Measurements from ENCODE around the gene CRACDL.

CRACDL gene

DNA sequence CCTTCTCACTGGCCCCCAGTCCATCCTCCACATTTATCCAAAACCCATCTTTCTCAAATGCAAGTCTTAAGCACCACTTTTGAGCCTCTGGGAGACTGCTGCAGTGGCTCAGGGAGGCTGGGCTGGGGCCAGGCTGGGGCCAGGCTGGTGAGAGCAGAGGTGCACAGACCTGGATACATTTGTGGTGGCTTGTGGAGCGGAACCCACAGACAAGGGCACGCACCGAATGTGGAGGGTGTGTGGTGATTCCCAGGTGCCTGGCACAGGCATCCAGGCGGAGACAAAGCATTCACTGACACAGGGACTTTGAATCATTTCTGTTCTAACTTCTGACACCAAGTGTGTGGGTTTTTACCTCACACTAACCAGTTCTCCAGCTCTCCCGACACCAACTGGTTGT, 162.9 kb downstream of the CRACDL start:
- TF ChIP-seq, protein P1, sequence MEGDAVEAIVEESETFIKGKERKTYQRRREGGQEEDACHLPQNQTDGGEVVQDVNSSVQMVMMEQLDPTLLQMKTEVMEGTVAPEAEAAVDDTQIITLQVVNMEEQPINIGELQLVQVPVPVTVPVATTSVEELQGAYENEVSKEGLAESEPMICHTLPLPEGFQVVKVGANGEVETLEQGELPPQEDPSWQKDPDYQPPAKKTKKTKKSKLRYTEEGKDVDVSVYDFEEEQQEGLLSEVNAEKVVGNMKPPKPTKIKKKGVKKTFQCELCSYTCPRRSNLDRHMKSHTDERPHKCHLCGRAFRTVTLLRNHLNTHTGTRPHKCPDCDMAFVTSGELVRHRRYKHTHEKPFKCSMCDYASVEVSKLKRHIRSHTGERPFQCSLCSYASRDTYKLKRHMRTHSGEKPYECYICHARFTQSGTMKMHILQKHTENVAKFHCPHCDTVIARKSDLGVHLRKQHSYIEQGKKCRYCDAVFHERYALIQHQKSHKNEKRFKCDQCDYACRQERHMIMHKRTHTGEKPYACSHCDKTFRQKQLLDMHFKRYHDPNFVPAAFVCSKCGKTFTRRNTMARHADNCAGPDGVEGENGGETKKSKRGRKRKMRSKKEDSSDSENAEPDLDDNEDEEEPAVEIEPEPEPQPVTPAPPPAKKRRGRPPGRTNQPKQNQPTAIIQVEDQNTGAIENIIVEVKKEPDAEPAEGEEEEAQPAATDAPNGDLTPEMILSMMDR (IDR thresholded peaks at IDR 0.05; ENCODE audit: low read depth, low read length) = no peak
- H3K4me3 ChIP-seq (ENCODE audit: low read depth, low read length) = no peak overlapping the region

DNA sequence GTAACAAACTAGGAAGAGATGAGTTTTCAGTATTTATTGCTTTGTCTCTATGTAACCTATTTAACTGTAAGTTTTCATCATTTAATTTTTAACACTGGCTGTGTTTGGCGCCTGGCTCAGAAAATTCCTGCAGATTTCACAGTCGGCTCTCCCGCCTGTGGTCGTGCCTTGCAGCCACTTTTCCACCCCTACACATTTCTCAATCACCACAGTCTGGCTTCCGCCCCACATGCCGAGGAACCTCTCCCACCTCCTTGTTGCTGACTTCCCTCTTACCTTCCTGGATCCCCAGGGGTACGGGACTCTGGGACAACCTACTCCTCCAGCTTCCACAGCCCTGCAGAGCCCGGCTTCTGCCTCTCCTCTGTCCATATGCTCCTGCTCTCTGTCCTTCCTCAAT, 163.5 kb downstream of the CRACDL start:
- TF ChIP-seq, protein P1 (IDR thresholded peaks at IDR 0.05; ENCODE audit: low read depth, low read length) = no peak
- no peak overlapping the region for H3K4me3 ChIP-seq (ENCODE audit: low read depth, low read length)

DNA sequence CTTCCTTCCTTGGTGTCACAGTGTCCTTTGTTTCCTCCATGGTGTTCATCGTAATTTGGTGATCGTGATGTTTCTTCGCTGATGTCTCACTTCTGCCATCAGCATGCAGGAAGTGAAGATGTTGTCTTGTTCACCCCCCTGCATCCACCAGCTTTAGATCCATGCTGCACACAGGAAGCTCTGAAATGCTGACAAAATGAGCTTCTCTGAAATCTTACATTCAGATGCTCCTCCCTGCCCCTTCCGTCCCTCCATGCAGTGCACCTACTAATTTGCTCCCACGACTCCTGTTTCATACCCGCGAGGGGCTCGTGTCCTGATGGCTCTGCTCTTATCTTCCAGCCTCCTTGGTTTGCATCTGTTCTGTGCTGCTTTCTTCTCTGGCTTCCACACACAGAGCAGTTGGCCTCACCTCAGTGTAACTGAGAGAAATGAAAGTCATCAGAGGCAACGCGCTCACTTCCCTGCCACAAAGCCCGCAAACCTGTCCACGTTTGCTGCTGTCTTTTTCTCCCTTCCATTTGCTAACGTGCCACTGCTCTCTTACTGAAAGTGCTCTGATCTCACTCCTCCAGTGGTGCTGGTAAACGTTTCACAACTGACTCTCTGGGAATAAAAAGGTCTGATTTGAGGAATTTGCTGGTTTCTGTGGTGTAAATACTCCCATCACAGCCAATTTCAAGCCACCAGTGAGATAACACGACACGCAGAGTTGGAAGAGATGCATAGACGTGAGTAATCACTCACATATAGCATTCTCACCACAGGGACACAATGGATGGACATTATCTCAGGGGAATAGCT, 164.1 kb downstream of the CRACDL start:
- TF ChIP-seq, protein P1 (IDR thresholded peaks at IDR 0.05; ENCODE audit: low read depth, low read length) = no peak
- no peak overlapping the region for H3K4me3 ChIP-seq (ENCODE audit: low read depth, low read length)

DNA sequence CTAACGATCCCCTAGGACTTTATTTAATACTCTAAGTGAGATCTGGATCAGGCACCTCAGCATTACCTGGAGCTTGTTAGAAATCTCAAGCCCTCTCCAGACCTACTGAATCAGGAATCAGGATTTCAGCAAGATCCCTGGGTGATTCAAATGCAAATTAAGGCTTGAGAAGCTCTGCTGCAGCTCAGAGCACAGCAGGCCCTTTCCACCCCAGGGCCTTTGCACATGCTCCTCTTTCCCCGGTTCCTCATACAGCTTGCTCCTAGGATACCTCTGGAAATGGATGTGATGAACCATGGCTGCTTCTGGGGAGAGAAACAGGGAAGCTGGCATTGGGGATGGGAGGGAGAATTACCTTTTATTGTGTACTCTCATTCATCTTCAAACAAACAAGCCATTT, 164.8 kb downstream of the CRACDL start:
- no peak overlapping the region for H3K4me3 ChIP-seq (ENCODE audit: low read depth, low read length)
- TF ChIP-seq, protein P1 (IDR thresholded peaks at IDR 0.05; ENCODE audit: low read depth, low read length) = no peak

DNA sequence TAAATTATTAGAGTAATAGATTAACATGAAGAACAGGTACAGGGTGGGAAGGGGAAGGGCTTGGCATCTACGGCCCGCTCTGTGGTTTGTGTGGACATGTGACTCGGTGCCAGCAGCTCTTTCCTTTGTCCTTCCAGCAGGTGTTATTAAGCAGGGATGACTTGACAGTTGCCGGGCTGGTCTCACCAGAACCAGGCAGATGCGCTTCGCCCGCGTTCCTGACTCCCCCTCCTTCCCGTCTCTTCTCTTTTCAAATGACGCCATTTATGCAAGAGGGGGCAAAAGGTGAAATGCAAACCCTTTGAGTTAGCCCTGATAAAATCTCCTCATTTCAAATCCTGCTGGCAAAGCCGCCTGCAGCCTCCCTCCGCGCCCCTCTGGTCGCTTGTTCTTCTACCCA, 166.2 kb downstream of the CRACDL start:
- H3K4me3 ChIP-seq (ENCODE audit: low read depth, low read length) = no peak overlapping the region
- TF ChIP-seq, protein P1 (IDR thresholded peaks at IDR 0.05; ENCODE audit: low read depth, low read length) = no peak

DNA sequence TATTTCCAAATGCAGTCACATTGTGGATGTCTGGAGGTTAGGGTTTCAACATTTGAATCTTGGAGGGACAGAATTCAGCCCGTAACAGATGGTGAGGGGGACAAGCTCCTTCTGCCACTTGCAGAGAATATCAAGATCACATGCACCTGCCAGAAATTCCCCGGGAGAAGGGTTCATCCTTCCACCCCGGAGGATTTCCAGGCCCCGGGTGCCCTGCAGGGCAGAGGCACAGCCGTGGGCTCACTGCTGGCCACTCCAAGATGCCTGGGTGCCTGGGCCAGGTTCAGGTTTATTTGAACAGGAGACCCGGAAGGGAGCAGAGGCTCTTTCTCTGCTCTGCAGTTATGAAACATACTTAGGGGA, 166.9 kb downstream of the CRACDL start:
- TF ChIP-seq, protein P1 (IDR thresholded peaks at IDR 0.05; ENCODE audit: low read depth, low read length) = no peak
- H3K4me3 ChIP-seq (ENCODE audit: low read depth, low read length) = no peak overlapping the region

DNA sequence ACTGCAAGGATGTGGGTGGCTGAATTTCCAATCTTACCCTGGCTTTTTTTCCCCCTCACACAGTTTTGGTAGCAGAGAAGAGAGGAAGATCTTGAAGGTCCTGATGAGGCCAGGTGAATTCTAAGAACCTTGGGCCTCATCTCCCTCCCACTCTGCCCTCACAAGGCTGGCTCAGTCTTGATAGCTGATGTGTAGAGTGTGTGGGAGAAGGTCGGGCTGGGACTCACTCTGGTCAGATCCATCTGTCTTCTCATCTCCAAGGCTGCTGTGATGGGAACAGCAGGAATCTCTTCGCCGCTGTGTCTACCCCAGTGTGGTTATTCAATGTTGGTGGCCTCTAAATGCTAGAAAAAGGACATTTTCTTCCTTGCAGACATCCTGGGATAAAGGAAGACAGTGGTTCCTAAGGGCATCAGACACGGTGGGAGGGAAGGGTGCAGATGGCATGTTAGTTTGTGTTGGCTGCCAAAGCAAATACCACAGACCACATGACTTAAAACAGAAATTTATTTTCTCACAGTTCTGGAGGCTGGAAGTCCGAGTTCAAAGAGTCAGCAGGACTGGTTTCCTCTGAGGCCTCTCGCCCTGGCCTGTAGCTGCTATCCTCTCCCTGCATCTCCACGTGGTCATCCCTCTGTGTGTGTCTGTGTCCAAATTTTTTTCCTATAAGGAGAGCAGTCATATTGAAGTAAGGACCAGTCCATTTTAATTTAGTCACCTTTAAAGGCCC, 167.5 kb downstream of the CRACDL start:
- TF ChIP-seq, protein P1 (IDR thresholded peaks at IDR 0.05; ENCODE audit: low read depth, low read length) = no peak
- no peak overlapping the region for H3K4me3 ChIP-seq (ENCODE audit: low read depth, low read length)
